Fibroblast of skin of right biceps (primary cell): ENCODE measurements around the gene CD8B.

Source experiments
- DNase-seq: peaks from one replicate; pipeline ENCODE4 v3.0.0-alpha.2; 2013

Gene CD8B

DNA sequence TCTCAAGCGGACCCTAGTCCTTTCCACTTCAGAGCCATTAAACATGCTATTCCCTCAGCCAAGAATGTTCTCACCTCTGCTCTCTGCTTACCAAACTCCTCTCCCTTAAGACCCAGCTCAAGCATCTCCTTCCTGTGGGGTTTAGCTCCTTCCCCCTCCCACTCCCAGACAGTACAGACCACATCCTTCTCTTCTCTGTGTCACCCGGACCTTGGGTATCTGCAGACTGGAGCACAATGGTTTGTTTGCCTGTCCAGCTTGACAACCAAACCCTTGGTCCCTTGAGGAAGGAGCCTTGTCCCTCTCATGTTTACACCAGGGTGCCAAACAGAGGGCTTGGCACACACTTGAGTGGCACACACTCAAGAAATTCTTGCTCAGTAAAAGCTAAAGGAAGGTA is 66.8 kb downstream of the CD8B start:
- no peak for DNase-seq

DNA sequence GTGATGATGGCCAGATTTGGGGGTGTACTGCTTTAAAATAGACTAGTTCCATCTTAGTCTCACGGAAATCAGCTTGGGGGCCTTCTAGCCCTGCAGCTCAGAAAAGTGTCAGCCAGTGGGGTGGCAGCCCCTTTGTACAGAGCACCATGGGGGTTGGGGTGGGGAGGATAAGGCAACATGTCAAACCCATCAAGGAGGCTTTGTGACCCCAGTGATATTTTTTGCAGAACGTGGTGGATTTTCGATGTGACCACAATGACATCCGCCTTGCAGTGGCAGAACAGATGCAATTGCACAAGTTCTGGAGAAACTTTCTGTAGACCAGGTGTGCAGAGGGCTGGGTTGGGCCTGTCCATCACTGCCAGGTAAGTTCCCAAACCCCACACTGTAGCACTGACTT is 67.9 kb downstream of the CD8B start:
- DNase-seq = no peak

DNA sequence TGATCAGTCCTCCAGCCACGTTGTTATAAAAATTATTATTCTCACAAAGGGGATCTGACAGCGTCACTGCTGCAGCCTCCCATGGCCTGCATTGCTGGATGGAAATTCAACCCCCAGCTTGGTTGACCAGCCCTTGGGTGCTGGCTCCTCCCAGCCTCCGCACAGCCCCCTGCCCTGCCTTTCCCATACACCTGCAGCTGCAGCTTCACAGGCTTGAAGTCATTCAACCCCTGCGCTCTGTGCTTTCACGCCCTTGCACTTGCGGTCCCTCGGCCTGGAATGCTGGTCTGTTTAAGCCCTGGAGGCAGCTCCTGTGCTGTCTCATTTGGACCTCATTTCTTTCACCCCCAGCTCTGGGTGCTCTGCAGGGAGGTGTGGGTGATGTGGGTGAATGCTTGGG is 70.1 kb downstream of the CD8B start:
- DNase-seq = no peak

DNA sequence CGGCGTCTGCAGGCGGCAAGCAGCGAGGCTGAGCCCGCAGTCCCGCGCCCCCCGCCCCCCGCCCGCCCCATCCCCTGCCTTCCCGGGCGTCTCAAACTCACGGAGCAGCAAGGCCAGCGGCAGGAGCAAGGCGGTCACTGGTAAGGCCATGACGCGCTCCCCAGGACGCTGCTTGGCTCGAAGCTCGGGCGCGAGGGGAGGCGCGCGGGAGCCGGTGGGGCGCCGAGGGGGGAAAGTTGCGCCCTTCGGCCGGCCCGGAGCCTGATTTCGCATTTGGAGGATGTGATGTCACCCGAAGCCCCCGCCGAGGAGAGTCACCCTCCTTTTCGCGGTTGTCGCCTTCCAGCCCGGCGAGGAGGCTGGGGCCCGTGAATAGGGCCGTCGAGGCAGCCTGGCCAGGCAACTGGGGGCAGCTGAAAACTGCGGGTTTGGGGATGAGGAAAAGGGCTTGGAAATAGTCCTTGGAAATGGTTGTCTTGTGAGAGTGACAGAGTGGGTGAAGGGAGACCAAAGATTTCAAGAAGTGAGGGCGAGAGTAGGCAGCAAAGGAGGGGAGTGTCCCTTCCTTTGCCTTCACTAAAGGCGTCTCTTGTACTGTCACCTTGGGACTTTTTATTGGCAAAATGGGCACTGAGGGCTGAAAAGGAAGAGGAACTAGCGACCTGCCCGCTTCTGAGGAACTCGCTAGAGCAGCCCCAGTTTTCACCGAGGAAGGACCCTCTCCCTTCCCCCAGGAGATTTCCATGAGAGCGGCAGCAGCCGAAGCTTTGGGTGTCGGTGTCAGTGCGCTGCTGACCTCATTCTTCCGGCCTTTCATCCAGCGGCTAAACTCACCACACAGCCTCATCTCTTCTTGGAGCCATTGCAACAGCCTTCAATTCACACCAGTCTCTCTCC is 70.8 kb downstream of the CD8B start, which contains the start of gene CD8A:
Gene CD8A, minus strand, starts transcription at position 238 of the 897 bp plus-strand sequence. Its CDS starts 88 bp downstream, at position 150.
- DNase-seq = peak; percentile 12

DNA sequence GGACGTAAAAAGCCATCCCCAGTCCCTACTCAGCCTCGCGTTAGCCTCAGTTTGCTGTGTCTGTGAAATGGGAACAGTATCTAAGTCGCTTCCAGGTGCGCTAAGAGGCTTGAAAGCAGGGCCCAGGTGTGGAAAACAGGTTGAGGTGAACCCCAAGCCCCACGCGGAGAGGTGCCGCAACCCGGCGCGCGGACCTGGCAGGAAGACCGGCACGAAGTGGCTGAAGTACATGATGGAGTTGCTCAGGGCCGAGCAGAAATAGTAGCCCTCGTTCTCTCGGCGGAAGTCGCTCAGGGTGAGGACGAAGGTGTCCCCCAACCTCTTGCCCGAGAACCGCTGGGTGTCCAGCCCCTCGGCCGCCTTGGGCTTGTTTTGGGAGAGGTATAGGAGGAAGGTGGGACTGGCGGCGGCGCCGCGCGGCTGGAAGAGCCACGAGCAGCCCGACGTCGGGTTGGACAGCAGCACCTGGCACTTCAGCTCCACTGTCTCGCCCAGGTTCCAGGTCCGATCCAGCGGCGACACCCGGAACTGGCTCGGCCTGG is 71.5 kb downstream of the CD8B start:
- no peak for DNase-seq

DNA sequence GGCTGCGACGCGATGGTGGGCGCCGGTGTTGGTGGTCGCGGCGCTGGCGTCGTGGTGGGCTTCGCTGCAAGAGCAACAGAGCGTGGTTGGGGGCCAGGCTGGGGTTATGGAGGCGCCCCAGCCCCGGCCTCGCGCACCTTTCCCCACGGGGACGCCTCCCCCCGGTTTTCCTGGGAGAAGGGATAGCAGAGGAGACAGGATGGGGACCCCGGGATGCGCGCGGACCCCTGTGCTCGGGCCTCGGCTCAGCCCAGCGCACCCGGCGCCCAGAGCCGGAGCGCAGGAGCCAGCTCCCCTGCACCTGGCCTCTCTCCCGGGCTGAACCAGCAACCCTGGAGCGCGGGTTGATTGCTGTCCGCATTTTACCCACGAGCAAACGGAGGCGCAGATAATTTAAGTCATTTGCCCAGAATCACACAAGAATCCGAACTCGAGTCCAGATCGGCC is 72.0 kb downstream of the CD8B start:
- DNase-seq = no peak

DNA sequence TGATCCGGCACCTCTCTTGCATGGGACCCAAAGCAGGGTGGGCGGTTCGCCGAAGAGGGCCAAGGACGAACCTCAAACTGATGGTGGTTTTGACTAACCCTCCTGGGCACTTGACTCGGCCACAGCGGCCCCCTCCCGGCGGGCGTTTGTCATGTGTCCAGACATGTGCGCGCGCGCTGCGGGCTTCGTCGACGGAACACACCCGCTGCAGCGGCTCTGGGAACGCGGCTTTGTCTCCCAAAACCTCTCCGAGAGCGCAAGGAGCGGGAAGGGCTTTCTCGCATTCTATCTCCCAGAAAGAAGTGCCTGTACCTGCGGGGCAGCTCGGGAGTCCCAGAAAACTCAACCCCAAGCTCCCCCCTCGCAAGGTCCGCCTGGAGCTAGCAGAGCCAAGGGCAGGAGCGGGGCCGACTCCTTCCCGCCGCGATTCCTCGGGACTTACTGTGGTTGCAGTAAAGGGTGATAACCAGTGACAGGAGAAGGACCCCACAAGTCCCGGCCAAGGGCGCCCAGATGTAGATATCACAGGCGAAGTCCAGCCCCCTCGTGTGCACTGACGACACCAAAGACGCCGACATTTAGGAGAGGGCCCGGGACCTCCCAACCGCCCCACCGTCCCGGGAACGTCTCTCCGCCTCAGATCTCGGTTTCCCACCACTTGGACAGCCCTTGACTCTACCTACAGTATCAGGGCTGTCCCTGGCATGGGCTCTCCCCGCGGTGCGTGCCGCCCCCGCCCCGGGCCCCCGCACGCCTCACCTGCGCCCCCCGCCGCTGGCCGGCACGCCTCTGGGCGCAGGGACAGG is 72.6 kb downstream of the CD8B start:
- DNase-seq = no peak

DNA sequence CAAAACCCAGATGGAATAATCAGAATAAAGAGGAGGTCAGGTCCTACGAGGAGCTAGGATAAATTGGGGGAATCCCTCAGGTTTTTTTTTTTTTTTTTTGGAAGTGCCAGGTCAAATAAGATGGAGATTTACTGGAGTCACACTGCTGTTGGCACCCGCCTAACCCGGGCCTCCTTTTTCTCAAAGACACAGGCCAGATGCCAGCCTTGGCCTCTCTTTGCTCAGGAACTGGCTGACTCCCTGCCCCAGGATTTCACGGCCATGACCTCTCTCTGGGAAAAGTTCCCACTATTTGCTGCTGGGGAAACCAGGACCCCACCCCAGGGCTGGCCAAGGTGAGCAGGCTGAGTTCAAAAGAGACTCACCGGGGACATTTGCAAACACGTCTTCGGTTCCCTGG is 73.5 kb downstream of the CD8B start:
- no peak for DNase-seq

DNA sequence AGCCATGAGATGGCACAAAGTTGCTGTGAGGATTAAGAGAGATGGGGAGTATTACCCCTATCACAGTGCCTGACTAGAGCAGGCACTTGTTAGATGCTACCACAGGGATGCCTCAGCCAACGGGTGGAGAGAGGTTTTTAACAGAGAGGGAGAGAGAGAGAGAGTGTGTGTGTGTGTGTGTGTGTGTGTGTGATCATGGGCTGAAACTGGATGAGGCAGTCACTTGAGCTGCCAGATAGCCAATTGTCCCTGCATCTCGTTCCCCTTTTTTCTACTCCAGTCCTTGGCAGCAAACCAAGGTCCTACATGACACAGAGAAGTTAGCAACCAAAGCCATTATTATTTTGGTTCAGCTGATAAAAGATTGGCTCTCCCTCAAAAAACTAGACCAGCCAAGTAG is 74.0 kb downstream of the CD8B start:
- DNase-seq = no peak

DNA sequence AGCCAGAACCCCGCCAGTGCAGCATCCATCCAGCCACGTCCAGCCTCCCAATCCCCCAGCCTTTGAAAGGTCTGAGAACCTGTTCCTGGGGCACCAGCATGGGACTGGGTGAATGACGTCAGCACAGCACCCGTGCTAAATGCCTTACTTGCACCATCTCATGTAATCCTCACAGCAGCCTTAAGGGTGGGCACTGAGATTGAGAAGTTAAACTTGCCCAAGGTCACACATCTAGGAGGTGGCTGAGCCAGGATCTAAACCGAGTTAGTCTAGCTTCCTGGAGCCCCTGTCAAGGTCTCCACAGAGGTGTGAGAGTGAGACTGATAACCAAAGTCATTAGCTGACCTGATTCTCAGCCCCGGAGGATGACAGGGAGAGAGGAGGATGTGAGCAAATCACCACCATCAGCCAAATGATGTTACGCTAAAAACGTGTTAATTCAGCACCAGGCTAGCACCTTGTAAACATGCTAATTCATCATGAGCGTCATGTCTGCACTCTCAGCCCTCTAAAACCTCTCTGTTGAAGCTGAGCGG is 75.6 kb downstream of the CD8B start:
- no peak for DNase-seq

DNA sequence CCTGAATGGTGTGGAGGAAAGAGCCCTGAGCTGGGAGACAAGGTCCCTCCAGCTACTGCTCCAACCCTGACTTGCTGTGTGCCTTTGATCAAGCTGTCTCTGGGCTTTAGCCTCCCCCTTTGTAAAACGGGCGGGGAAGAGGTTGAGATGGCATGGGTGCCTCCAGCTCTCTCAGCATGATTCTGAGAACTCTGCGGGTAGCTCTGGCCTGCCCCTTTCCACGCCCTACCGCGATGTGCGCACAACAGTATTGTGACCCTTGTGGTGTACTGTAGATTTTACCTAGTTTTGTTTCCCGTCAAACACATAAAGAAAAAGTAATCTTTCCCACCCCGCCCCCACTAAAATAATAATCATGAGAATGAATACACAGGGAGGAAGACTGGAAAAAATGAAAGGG is 76.2 kb downstream of the CD8B start:
- DNase-seq = no peak

DNA sequence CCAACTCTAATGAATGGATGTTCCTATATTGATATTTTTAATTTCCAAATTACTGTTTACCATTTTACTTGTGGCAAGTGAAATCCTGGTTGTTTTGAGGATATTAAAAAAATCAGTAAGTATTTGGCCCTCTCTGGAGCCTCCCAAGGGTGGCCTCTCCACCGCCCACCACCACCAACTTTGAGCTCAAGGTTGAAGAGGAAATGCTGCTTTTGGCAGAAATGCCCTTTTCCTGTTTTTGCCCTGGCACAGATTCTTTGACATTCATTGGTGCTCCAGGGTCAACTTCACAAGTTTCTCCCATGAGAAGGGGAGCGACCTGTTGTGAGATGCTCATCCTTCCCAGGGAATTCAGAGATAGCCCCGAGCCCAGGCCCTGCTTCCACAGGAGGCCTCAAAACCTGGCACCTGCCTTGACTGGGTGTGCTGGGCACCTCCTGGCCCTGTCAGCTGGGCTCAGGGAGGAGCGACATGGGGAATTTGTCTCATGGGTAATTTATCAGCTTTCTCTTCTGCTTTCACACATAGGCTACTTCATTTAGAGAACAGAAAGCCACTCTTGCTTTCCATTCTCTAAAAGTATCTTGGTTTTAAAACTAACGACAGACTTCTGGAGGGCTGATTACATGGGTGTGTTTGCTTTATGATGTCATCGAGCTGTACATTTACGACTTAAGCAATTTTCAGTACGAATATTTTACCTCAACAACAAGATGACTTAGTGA is 77.9 kb downstream of the CD8B start:
- DNase-seq = no peak

DNA sequence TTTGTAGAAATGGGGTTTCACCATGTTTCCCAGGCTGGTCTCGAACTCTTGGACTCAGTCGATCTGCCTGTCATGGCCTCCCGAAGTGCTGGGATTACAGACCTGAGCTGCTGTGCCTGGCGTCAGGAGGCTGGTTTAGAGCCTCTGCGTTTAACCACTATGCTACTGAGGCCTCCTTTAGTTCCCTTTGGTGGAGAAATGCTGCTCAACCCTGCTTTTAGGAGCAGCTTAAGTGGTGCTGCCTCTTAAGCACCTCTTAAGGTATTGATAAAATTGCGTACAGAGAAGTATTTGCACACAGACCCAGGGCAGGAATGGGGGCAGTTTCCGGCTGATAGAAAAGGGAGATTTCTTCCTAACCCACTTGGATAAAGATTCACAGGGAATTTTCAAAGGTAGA is 78.9 kb downstream of the CD8B start:
- DNase-seq = no peak

DNA sequence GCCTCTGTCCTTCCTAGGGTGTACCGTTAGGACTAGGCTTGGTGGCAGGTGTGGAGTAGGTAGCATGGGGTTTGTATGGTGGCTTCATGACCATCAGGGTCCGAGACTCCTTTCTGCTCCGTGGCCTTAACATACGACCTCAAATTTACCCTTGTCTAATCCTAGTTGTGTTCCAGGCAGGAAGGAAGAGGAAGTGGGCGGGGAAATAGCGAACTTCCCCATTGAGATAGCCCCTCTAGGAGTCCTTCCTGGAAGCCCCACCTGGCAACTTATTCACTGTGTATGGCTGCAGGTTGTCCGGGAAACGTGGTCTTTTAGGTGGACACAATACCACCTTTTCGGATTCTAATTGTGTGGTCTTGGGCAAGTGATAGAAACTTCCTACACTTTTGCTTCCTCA is 80.3 kb downstream of the CD8B start:
- DNase-seq = no peak

DNA sequence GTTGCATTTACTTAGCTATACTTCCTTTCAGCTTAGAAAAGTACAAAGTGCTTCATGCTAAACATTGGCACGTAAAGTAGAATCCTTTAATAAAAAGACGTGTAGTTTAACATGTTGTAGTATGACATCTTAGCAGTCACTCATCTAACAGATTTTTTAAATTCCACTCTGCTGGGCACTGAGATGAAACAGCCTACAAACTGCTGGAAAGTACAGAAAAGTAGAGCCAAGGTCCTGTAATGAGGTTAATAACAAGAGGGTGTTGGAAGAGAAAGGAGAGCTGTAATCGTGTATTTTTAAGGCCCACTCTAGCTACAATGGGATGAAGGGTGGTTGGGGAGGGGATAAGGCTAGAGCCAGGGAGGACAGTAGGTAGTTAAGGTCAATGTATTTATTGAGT is 81.7 kb downstream of the CD8B start:
- DNase-seq = no peak

DNA sequence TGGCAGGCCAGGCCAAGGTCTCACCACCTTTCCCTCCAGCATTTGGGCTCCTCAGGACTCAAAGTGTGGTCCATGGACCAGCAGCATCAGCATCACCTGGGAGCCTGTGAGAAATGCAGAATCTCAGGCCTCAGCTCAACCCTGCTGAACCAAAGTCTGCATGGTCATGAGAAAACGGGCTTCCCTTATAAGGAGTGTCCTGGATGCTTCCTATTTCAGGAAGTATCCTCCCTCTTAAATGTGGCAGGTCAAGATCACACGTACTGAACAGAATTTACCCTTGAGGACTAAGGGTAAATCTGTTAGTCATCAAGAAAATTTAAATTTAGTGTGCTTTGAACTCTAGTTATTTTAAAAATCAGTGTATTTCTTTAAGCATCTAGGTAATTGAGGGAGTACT is 82.7 kb downstream of the CD8B start:
- no peak for DNase-seq

DNA sequence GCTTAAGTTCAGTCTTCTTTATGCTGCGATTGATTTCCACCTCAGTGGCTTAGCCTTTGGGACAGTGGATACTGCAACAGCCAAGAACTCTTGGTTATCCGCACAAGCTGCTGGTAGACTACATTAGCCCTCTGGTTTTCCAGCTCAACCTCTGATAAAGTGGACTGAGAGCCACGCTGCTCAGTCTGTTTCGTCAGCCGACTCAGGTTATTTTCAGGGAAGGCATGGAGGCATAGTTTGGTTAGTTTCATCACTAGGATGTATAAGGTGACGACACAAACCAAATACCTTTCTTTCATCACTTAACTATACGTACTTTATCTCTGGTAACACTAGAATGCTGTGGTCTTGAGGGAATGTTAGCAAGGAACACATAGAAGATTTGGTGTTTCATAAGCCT is 85.2 kb downstream of the CD8B start:
- DNase-seq = no peak

DNA sequence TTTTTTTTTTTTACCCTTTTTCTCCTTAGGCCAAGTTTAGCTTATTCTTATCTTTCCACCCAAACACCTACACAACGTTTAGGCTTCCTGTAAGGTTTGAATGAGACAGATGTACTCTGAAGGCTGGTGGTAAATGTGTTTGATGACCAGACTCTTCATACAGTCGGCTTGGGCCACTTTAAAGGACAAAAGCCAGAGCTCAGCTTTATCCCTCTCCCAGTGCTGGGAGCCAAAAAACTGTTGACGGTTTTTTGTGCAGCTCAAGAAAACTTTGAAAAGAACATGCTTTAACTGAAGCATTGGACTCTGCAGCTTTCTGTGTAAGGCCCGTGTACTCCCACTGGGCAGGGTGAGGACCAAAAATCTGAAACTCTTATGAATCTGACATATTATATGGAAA is 86.3 kb downstream of the CD8B start:
- DNase-seq = no peak

DNA sequence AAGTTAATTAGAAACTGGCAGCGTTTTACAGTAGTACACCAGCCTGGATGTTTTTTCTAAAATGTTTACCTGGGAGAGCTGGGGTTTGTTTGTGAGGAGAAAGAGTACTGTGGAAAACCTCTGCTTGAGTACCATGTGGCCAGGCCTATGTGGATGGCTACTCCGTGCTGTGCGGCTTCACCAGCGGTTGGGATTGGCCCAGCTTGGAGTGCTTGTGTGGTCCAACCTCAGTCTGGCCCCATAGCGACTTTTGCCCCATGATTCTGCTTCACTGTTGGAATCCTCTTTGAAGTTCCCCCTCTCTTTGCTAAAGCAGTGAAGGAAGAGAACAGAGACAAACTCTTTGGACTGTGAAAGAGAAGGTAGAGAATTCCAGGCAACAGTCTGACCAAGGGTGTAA is 86.8 kb downstream of the CD8B start:
- no peak for DNase-seq

DNA sequence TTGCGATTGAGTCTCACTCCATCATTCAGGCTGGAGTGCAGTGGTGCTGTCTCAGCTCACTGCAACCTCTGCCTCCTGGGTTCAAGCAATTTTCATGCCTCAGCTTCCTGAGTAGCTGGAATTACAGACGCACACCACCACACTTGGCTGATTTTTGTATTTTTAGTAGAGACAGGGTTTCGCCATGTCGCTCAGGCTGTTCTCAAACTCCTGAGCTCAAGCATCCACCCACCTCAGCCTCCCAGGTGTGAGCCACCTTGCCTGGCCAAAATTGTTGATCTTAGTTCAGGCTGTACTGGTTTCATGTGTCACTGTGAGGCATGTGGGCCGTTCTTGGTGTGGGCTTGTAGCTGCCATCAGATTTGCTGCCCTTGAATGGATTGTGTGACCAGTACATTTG is 89.1 kb downstream of the CD8B start:
- DNase-seq = no peak

DNA sequence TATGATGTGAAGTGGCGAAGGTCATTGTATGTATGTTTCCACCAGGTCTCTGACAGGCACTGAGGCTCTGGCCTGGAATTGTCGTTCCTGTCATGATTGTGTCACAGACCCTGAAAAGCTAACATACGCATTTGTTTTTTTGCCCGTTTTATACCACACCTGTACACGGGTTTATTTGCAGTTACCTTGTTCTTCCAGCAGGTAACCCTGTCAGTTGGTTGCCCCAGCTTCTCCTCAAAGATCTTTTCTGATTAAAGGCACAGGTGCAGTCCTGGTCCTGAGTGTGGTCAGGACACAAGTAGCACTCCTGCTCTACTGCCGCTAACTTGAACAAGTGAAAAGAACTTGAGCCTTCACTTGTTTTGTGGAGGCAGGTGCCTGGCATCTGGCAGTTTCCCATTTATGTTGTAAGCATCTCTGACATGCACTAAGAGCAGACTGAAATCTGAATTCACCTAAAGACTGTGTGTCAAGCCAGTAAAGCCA is 90.8 kb downstream of the CD8B start:
- no peak for DNase-seq

DNA sequence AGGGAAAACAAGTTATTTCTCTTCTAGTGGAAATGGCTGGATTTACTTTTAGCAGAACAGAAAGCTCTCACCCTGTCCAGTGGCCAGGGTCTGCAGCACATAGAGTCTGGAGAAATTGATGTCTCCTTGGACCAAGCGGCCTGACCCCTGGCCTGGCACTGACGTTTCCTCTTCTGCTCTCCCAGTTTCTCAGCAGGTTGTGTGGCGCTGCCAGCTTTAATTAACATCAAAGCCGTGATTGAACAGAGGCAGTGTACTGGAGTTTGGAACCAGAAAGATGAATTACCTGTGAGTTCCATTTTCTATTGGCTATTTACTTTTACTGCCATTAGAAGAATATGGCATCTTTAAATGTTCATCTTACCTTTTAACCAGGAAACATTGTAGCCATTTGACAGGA is 91.8 kb downstream of the CD8B start:
- DNase-seq = no peak
